GM12878 (cell line): ENCODE results near the gene DCTN2. TPM values are rescaled to one million over a fixed set of nuclear protein-coding genes. Genes with fewer than 3 reads are reported as not detected.

Source experiments
- ATAC-seq: fragments of 200-7000 bp; cut with Tn5 transposase; 3 replicates; pipeline ENCODE4 v1.9.1; 2020; ENCODE audit warnings: mild to moderate bottlenecking, moderate library complexity
- BruUV-seq: library from RNA; stranded (reverse); fragments of 400-500 nt; replicated peaks from 2 replicates; lab custom pipeline; 2021; lab: Mats Ljungman, UMichigan
- CTCF ChIA-PET: fragments of 300-600 bp; sonication (Branson Sonifier 250); formaldehyde crosslinking; extraction: SDS; loops from one replicate; lab custom pipeline; 2021; ENCODE audit warnings: inconsistent platforms; lab: Yijun Ruan, JAX
- POLR2A ChIA-PET: fragments of 350-600 bp; formaldehyde crosslinking; extraction: SDS; loops from one replicate; lab custom pipeline; 2021; ENCODE audit warnings: inconsistent platforms; lab: Charles Lee
- RAD21 ChIA-PET: fragments of 300-600 bp; sonication (Branson Sonifier 250); formaldehyde crosslinking; loops from one replicate; lab custom pipeline; 2023; ENCODE audit warnings: antibody characterized with exemption; ENCODE audit not compliant: unreplicated experiment; lab: Charles Lee
- SMC1A ChIA-PET: fragments of 300-600 bp; sonication (Branson Sonifier 250); formaldehyde crosslinking; loops from one replicate; lab custom pipeline; 2023; ENCODE audit not compliant: unreplicated experiment, uncharacterized antibody; lab: Charles Lee
- DNase-seq: peaks from one replicate; pipeline ENCODE4 v3.0.0-alpha.2; 2011; ENCODE audit warnings: low read depth, low spot score
- FAIRE-seq: peaks from 3 replicates; lab custom pipeline; 2011; peaks lifted over from hg19 to GRCh38; lab: Jason Lieb, UNC
- H2AFZ ChIP-seq: 2 replicates; pipeline ENCODE4 v1.6.0; 2011; ENCODE audit warnings: low read depth, low read length, control low read depth; ENCODE audit not compliant: control insufficient read depth
- H3K27ac ChIP-seq: 2 replicates; pipeline ENCODE4 v1.5.1; 2011; ENCODE audit warnings: control low read depth; ENCODE audit not compliant: control insufficient read depth, insufficient read depth
- H3K27me3 ChIP-seq, 2 experiments: replicated peaks in 1 of 2; 2 replicates each; pipeline versions ENCODE4 v1.6.0 to v1.6.1; 2011; ENCODE audit warnings: low read length in 1 of 2; ENCODE audit not compliant: control insufficient read depth in 2 of 2, insufficient read depth in 2 of 2
- H3K36me3 ChIP-seq, 2 experiments: 2 replicates each; pipeline ENCODE4 v1.5.1; 2011; ENCODE audit warnings: low read length in 1 of 2; ENCODE audit not compliant: control insufficient read depth in 2 of 2, insufficient read depth in 2 of 2
- H3K4me1 ChIP-seq: 2 replicates; pipeline ENCODE4 v1.6.1; 2011; ENCODE audit warnings: mild to moderate bottlenecking, low read length, moderate library complexity, mixed read lengths; ENCODE audit not compliant: control insufficient read depth, insufficient read depth
- H3K4me2 ChIP-seq: 2 replicates; pipeline ENCODE4 v1.6.0; 2011; ENCODE audit warnings: control low read depth; ENCODE audit not compliant: control insufficient read depth, insufficient read depth
- H3K4me3 ChIP-seq: fragments of 200-600 bp; sonication (generic); 2 replicates; pipeline ENCODE4 v1.5.1; 2016
- H3K79me2 ChIP-seq: 2 replicates; pipeline ENCODE4 v1.6.0; 2011; ENCODE audit warnings: low read length; ENCODE audit not compliant: control insufficient read depth, insufficient read depth
- H3K9ac ChIP-seq: 2 replicates; pipeline ENCODE4 v1.8.0; 2011; ENCODE audit warnings: low read length, control low read depth, mixed read lengths; ENCODE audit not compliant: control insufficient read depth, insufficient read depth
- H3K9me3 ChIP-seq: replicated peaks from 3 replicates; pipeline ENCODE4 v1.5.1; 2011; ENCODE audit warnings: mild to moderate bottlenecking, low read length; ENCODE audit not compliant: control insufficient read depth, insufficient read depth
- H4K20me1 ChIP-seq: 2 replicates; pipeline ENCODE4 v1.6.0; 2011; ENCODE audit not compliant: control insufficient read depth, insufficient read depth
- CHD2 ChIP-seq: IDR thresholded peaks from 2 replicates; pipeline ENCODE4 v1.6.1; 2011; ENCODE audit warnings: low read depth, low read length, improper control_type of control experiment, borderline replicate concordance
- POLR2A ChIP-seq: IDR thresholded peaks from 2 replicates; pipeline ENCODE4 v1.6.1; 2011; ENCODE audit warnings: low read depth, mild to moderate bottlenecking, low read length
- RFX5 ChIP-seq: IDR thresholded peaks from 2 replicates; pipeline ENCODE4 v1.6.1; 2011; ENCODE audit warnings: low read depth, low read length, improper control_type of control experiment
- SUPT20H ChIP-seq: IDR thresholded peaks from 2 replicates; pipeline ENCODE4 v1.6.1; 2011; ENCODE audit warnings: low read depth, mild to moderate bottlenecking, low read length, moderate library complexity, borderline replicate concordance; ENCODE audit not compliant: control insufficient read depth
- TCF7 ChIP-seq: IDR thresholded peaks from 2 replicates; pipeline ENCODE4 v1.6.1; 2014; ENCODE audit warnings: antibody characterized with exemption, borderline replicate concordance
- ZBTB33 ChIP-seq: fragments of 450-650 bp; IDR thresholded peaks from 2 replicates; pipeline ENCODE4 v1.6.1; 2017; ENCODE audit warnings: mild to moderate bottlenecking
- WGBS: methylation state at CpG from one replicate; pipeline ENCODE4 v1.1.6; 2016; ENCODE audit warnings: low lambda C conversion rate; ENCODE audit not compliant: insufficient replicate concordance, insufficient coverage; ENCODE audit errors: missing lambda C conversion rate; 5-methylcytosine and 5-hydroxymethylcytosine counted together
- in situ Hi-C: fragments of 300-500 bp; cut with MboI; formaldehyde crosslinking; loops from 9 replicates; pipeline ENCODE4 v1.14.3; 2018; ENCODE audit warnings: mixed read lengths
- intact Hi-C: fragments of 100-400 bp; cut with micrococcal nuclease; formaldehyde crosslinking; loops from one replicate; pipeline ENCODE4 v1.14.2; 2022; ENCODE audit not compliant: unreplicated experiment
- microRNA counts: library from miRNA; unstranded; fragments of <30 nt; microRNA quantifications from one replicate; lab custom pipeline; 2016
- microRNA-seq: library from miRNA; unstranded; fragments of <30 nt; microRNA quantifications from one replicate; pipeline ENCODE4, GENCODE V29; 2018
- polyA plus RNA-seq, 11 experiments: library from polyadenylated mRNA; depleted of rRNA in 4 of 11; unstranded in 6 of 11; stranded (reverse) in 5 of 11; fragments of >200 nt; fragmentation: Nextera tagmentation in 4 of 11; fragmentation: Illumina TruSeq in 1 of 11; extraction: Ambion mirVana in 4 of 11; extraction: Trizol in 1 of 11; gene quantifications; 1 replicate in 1 of 11; 2 replicates in 10 of 11; pipeline versions ENCODE4 v1.2.1 to v1.2.3, GENCODE V29; 2011 to 2016; ENCODE audit warnings: inconsistent platforms in 2 of 11, missing spikeins in 2 of 11, low read depth in 1 of 11
- small RNA-seq: library from RNA; depleted of rRNA; stranded (forward); fragments of <200 nt; gene quantifications from one replicate; pipeline ENCODE3, GENCODE V24; 2014
- total RNA-seq, 4 experiments: library from RNA; depleted of rRNA in 3 of 4; stranded (reverse); fragments of >200 nt in 3 of 4; fragmentation: Illumina TruSeq in 1 of 4; extraction: Trizol in 1 of 4; gene quantifications; 2 replicates each; pipeline versions ENCODE4 v1.2.1 to v1.2.3, GENCODE V29; 2013 to 2021

The DCTN2 gene
- total and polyA plus RNA-seq, 10 of the 15 experiments (the other 5 are each of a cell fraction or from before 2014, with no cell fraction given): 32.3 to 171 (median 100) TPM

- TF ChIP-seq CHD2: no peak
- no peak for TF ChIP-seq RFX5
- no peak for TF ChIP-seq POLR2A
- TF ChIP-seq SUPT20H: no peak
- no peak for TF ChIP-seq ZBTB33
Observed at GRCh38 chr12:57483466-57483865, 63.5 kb downstream of the DCTN2 start (continued).

GRCh38 chr12:57481671-57482070, 65.3 kb downstream of the DCTN2 start:
- no peak for TF ChIP-seq TCF7

More at GRCh38 chr12:57481671-57482070, 65.3 kb downstream of the DCTN2 start:
- in situ Hi-C loops (no loop called here), intact Hi-C loops (no loop called here)
- FAIRE-seq (no peak), ATAC-seq (no peak), DNase-seq (no peak)
- CTCF ChIA-PET: interaction anchor here (0.8 to 1.7 kb wide), 2 partner anchors 23 to 138 kb away, joined by 3 to 5 read pairs; no protein-coding TSS in a partner anchor
- SMC1A ChIA-PET: no interaction called here
- WGBS: 100% methylated on average over 1 of the region's 1 CpG
- no peaks in the 10 kb centered on the region for H3K27me3 ChIP-seq
- H3K9me3 ChIP-seq: no peaks in the 10 kb centered on the region
- RAD21 ChIA-PET: no interaction called here
- no peaks in the 10 kb centered on the region for H3K36me3 ChIP-seq
- H2AFZ ChIP-seq: no peak overlapping the region
- no peak overlapping the region for H3K27ac ChIP-seq
- H3K4me1 ChIP-seq: peaks cover 30% of the 10 kb centered on the region
- H3K9ac ChIP-seq: no peak overlapping the region
- no peak overlapping the region for H3K4me2 ChIP-seq
- no peaks in the 10 kb centered on the region for H4K20me1 ChIP-seq
- peaks cover 22% of the 10 kb centered on the region for H3K79me2 ChIP-seq
- BruUV-seq: no TSS peak
- POLR2A ChIA-PET: interaction anchor here (0.8 kb wide), 1 partner anchor 11 kb away, joined by 6 read pairs; no protein-coding TSS in a partner anchor
- no peak overlapping the region for H3K4me3 ChIP-seq

MicroRNAs encoded within 50 kb of the gene (microRNA counts, 767-probe panel; counts per million panel counts)
- 2,009 counts per million, percentile 75 among the panel's probes with 10 or more counts for microRNA hsa-miR-616-3p (lab: Ali Mortazavi, UCI)

Small RNAs within 50 kb of the gene (microRNA-seq; reads per million reads assigned to microRNA genes)
- gene MIR616: 1.9 reads per million, percentile 3 among the genes with 10 or more reads in this experiment
- gene MIR6758: not detected

Small RNAs within 50 kb of the gene (small RNA-seq; reads per million reads assigned to genes)
- 0.16 reads per million for gene MIR616

Other genes with a start within 250 kb of the DCTN2 start
Only the 7 nearest of the 22 such genes appear.
- gene MARS1, start 59.1 kb downstream of the DCTN2 start, total RNA-seq (2014; rRNA removed): 138 and 155 TPM in 2 replicates
- gene MARS1, start 59.1 kb downstream of the DCTN2 start, total RNA-seq (2014; rRNA removed; fragmentation: Illumina TruSeq; extraction: Trizol): 132 and 151 TPM in 2 replicates
- 208 and 212 TPM in 2 replicates for gene MARS1, start 59.1 kb downstream of the DCTN2 start, total RNA-seq (2021)
- gene MARS1, start 59.1 kb downstream of the DCTN2 start, polyA plus RNA-seq (2011; rRNA removed): 61.9 and 108 TPM in 2 replicates
- gene MARS1, start 59.1 kb downstream of the DCTN2 start, polyA plus RNA-seq (2014; fragmentation: Illumina TruSeq; extraction: Trizol): 161 and 221 TPM in 2 replicates
- 100 to 1,000 TPM in 1 of 2 experiments, 10 to 100 TPM in 1; 72.3 to 129 TPM for gene MARS1, start 59.1 kb downstream of the DCTN2 start, polyA plus RNA-seq (2014; fragmentation: Nextera tagmentation; extraction: Ambion mirVana)
- 137 and 156 TPM in 2 replicates for gene MARS1, start 59.1 kb downstream of the DCTN2 start, polyA plus RNA-seq (2014; rRNA removed)
- 100 to 1,000 TPM; 255 to 270 TPM for gene MARS1, start 59.1 kb downstream of the DCTN2 start, polyA plus RNA-seq (2016; fragmentation: Nextera tagmentation; extraction: Ambion mirVana)
- gene DDIT3, start 26.7 kb downstream of the DCTN2 start, total RNA-seq (2014; rRNA removed): 9.7 and 9.8 TPM in 2 replicates
- 10.4 and 12.2 TPM in 2 replicates for gene DDIT3, start 26.7 kb downstream of the DCTN2 start, total RNA-seq (2014; rRNA removed; fragmentation: Illumina TruSeq; extraction: Trizol)
- gene DDIT3, start 26.7 kb downstream of the DCTN2 start, total RNA-seq (2021): 8.2 and 9.2 TPM in 2 replicates
- gene DDIT3, start 26.7 kb downstream of the DCTN2 start, polyA plus RNA-seq (2011; rRNA removed): 23.6 and 25.0 TPM in 2 replicates
- gene DDIT3, start 26.7 kb downstream of the DCTN2 start, polyA plus RNA-seq (2014; fragmentation: Illumina TruSeq; extraction: Trizol): 10.9 and 13.4 TPM in 2 replicates
- 10 to 100 TPM; 26.8 to 28.9 TPM for gene DDIT3, start 26.7 kb downstream of the DCTN2 start, polyA plus RNA-seq (2014; fragmentation: Nextera tagmentation; extraction: Ambion mirVana)
- gene DDIT3, start 26.7 kb downstream of the DCTN2 start, polyA plus RNA-seq (2014; rRNA removed): 9.9 and 10.1 TPM in 2 replicates
- 10 to 100 TPM; 20.0 to 21.7 TPM for gene DDIT3, start 26.7 kb downstream of the DCTN2 start, polyA plus RNA-seq (2016; fragmentation: Nextera tagmentation; extraction: Ambion mirVana)
- gene MBD6, start 24.4 kb downstream of the DCTN2 start, total RNA-seq (2014; rRNA removed): 3.1 and 4.6 TPM in 2 replicates
- 3.5 and 3.7 TPM in 2 replicates for gene MBD6, start 24.4 kb downstream of the DCTN2 start, total RNA-seq (2014; rRNA removed; fragmentation: Illumina TruSeq; extraction: Trizol)
- 41.5 and 52.7 TPM in 2 replicates for gene MBD6, start 24.4 kb downstream of the DCTN2 start, total RNA-seq (2021)
- 2.0 and 3.8 TPM in 2 replicates for gene MBD6, start 24.4 kb downstream of the DCTN2 start, polyA plus RNA-seq (2011; rRNA removed)
- 5.9 and 12.7 TPM in 2 replicates for gene MBD6, start 24.4 kb downstream of the DCTN2 start, polyA plus RNA-seq (2014; fragmentation: Illumina TruSeq; extraction: Trizol)
- 1 to 10 TPM; 1.5 to 5.5 TPM for gene MBD6, start 24.4 kb downstream of the DCTN2 start, polyA plus RNA-seq (2014; fragmentation: Nextera tagmentation; extraction: Ambion mirVana)
- 20.2 and 24.3 TPM in 2 replicates for gene MBD6, start 24.4 kb downstream of the DCTN2 start, polyA plus RNA-seq (2014; rRNA removed)
- 1 to 10 TPM; 8.1 to 8.6 TPM for gene MBD6, start 24.4 kb downstream of the DCTN2 start, polyA plus RNA-seq (2016; fragmentation: Nextera tagmentation; extraction: Ambion mirVana)
- gene KIF5A, start 2.9 kb upstream of the DCTN2 start, total RNA-seq (2014; rRNA removed): 1.0 and 1.1 TPM in 2 replicates
- 1.1 and 1.3 TPM in 2 replicates for gene KIF5A, start 2.9 kb upstream of the DCTN2 start, total RNA-seq (2014; rRNA removed; fragmentation: Illumina TruSeq; extraction: Trizol)
- gene KIF5A, start 2.9 kb upstream of the DCTN2 start, total RNA-seq (2021): 2.2 and 2.9 TPM in 2 replicates
- 0.48 and 0.56 TPM in 2 replicates for gene KIF5A, start 2.9 kb upstream of the DCTN2 start, polyA plus RNA-seq (2011; rRNA removed)
- 2.0 and 2.2 TPM in 2 replicates for gene KIF5A, start 2.9 kb upstream of the DCTN2 start, polyA plus RNA-seq (2014; fragmentation: Illumina TruSeq; extraction: Trizol)
- under 1 TPM; 0.35 to 0.44 TPM for gene KIF5A, start 2.9 kb upstream of the DCTN2 start, polyA plus RNA-seq (2014; fragmentation: Nextera tagmentation; extraction: Ambion mirVana)
- 1.7 and 2.0 TPM in 2 replicates for gene KIF5A, start 2.9 kb upstream of the DCTN2 start, polyA plus RNA-seq (2014; rRNA removed)
- under 1 TPM; 0.69 to 0.92 TPM for gene KIF5A, start 2.9 kb upstream of the DCTN2 start, polyA plus RNA-seq (2016; fragmentation: Nextera tagmentation; extraction: Ambion mirVana)
- 13.1 and 15.0 TPM in 2 replicates for gene PIP4K2C, start 44.0 kb upstream of the DCTN2 start, total RNA-seq (2014; rRNA removed)
- gene PIP4K2C, start 44.0 kb upstream of the DCTN2 start, total RNA-seq (2014; rRNA removed; fragmentation: Illumina TruSeq; extraction: Trizol): 9.5 and 10.6 TPM in 2 replicates
- gene PIP4K2C, start 44.0 kb upstream of the DCTN2 start, total RNA-seq (2021): 19.0 and 20.9 TPM in 2 replicates
- gene PIP4K2C, start 44.0 kb upstream of the DCTN2 start, polyA plus RNA-seq (2011; rRNA removed): 19.2 and 23.7 TPM in 2 replicates
- gene PIP4K2C, start 44.0 kb upstream of the DCTN2 start, polyA plus RNA-seq (2014; fragmentation: Illumina TruSeq; extraction: Trizol): 25.1 and 34.2 TPM in 2 replicates
- 1 to 10 TPM; 4.8 to 6.0 TPM for gene PIP4K2C, start 44.0 kb upstream of the DCTN2 start, polyA plus RNA-seq (2014; fragmentation: Nextera tagmentation; extraction: Ambion mirVana)
- gene PIP4K2C, start 44.0 kb upstream of the DCTN2 start, polyA plus RNA-seq (2014; rRNA removed): 13.9 and 18.4 TPM in 2 replicates
- gene PIP4K2C, start 44.0 kb upstream of the DCTN2 start, polyA plus RNA-seq (2016; fragmentation: Nextera tagmentation; extraction: Ambion mirVana): 10 to 100 TPM; 13.3 to 16.5 TPM
- gene DTX3, start 57.6 kb upstream of the DCTN2 start, total RNA-seq (2014; rRNA removed): 7.8 and 11.1 TPM in 2 replicates
- 5.2 and 6.0 TPM in 2 replicates for gene DTX3, start 57.6 kb upstream of the DCTN2 start, total RNA-seq (2014; rRNA removed; fragmentation: Illumina TruSeq; extraction: Trizol)
- 9.6 and 10.5 TPM in 2 replicates for gene DTX3, start 57.6 kb upstream of the DCTN2 start, total RNA-seq (2021)
- 3.8 and 6.0 TPM in 2 replicates for gene DTX3, start 57.6 kb upstream of the DCTN2 start, polyA plus RNA-seq (2011; rRNA removed)
- gene DTX3, start 57.6 kb upstream of the DCTN2 start, polyA plus RNA-seq (2014; fragmentation: Illumina TruSeq; extraction: Trizol): 6.1 and 9.2 TPM in 2 replicates
- gene DTX3, start 57.6 kb upstream of the DCTN2 start, polyA plus RNA-seq (2014; fragmentation: Nextera tagmentation; extraction: Ambion mirVana): 1 to 10 TPM; 1.1 to 2.1 TPM
- gene DTX3, start 57.6 kb upstream of the DCTN2 start, polyA plus RNA-seq (2014; rRNA removed): 13.6 and 14.9 TPM in 2 replicates
- 1 to 10 TPM; 2.3 to 3.0 TPM for gene DTX3, start 57.6 kb upstream of the DCTN2 start, polyA plus RNA-seq (2016; fragmentation: Nextera tagmentation; extraction: Ambion mirVana)
- 0.56 and 1.1 TPM in 2 replicates for gene ARHGEF25, start 64.2 kb upstream of the DCTN2 start, total RNA-seq (2014; rRNA removed)
- gene ARHGEF25, start 64.2 kb upstream of the DCTN2 start, total RNA-seq (2014; rRNA removed; fragmentation: Illumina TruSeq; extraction: Trizol): 0.40 and 1.5 TPM in 2 replicates
- 1.5 and 1.7 TPM in 2 replicates for gene ARHGEF25, start 64.2 kb upstream of the DCTN2 start, total RNA-seq (2021)
- gene ARHGEF25, start 64.2 kb upstream of the DCTN2 start, polyA plus RNA-seq (2011; rRNA removed): 2.5 and 4.5 TPM in 2 replicates
- 2.7 TPM in 2 replicates for gene ARHGEF25, start 64.2 kb upstream of the DCTN2 start, polyA plus RNA-seq (2014; fragmentation: Illumina TruSeq; extraction: Trizol)
- gene ARHGEF25, start 64.2 kb upstream of the DCTN2 start, polyA plus RNA-seq (2014; fragmentation: Nextera tagmentation; extraction: Ambion mirVana): under 1 TPM in 1 of 2 experiments, not detected in 1; 0.08 TPM
- 1.1 and 1.2 TPM in 2 replicates for gene ARHGEF25, start 64.2 kb upstream of the DCTN2 start, polyA plus RNA-seq (2014; rRNA removed)
- gene ARHGEF25, start 64.2 kb upstream of the DCTN2 start, polyA plus RNA-seq (2016; fragmentation: Nextera tagmentation; extraction: Ambion mirVana): not detected